ENCODE measurements around the gene THAP8.

THAP8 gene

GRCh38 chr19:35992907-35993765 lies 60.9 kb downstream of the THAP8 start:
- DNase-seq, result no peak

- DNase-seq, result no peak
Measured at GRCh38 chr19:35991731-35992450, 62.2 kb downstream of the THAP8 start.

- no peak for DNase-seq
Measured at GRCh38 chr19:35990771-35991730, 63.0 kb downstream of the THAP8 start.

- no peak for DNase-seq
Measured at GRCh38 chr19:35990156-35990555, 63.9 kb downstream of the THAP8 start.

GRCh38 chr19:35988824-35989223 lies 65.3 kb downstream of the THAP8 start:
- DNase-seq, result no peak

GRCh38 chr19:35987571-35987896 lies 66.6 kb downstream of the THAP8 start:
- DNase-seq, result no peak

GRCh38 chr19:35986664-35987570 lies 67.2 kb downstream of the THAP8 start:
- DNase-seq, result no peak

- DNase-seq, result no peak
Measured at GRCh38 chr19:35986111-35986510, 68.0 kb downstream of the THAP8 start.
